Cardiac septum (tissue), 1 donor: ENCODE measurements around the gene MAPK8. TPM values are rescaled to one million over a fixed set of nuclear protein-coding genes. Genes with fewer than 3 reads are reported as not detected.

Experiments used
- DNase-seq: peaks from one replicate; pipeline ENCODE4 v3.0.0-alpha.2; 2020; ENCODE audit warnings: low spot score
- intact Hi-C: fragments of 100-400 bp; cut with DNase I; formaldehyde crosslinking; loops from one replicate; pipeline ENCODE4 v1.14.0; 2022
- total RNA-seq: library from RNA; stranded (reverse); fragmentation: NEBNext Ultra II Directional; extraction: Animal tissue kit (Norgen Biotek cat#: 25700); gene quantifications from one replicate; pipeline ENCODE4 v1.2.1, GENCODE V29; 2021
- donor health status: DM: no; HTN: no; CAD: no.

The MAPK8 gene
- total RNA-seq, 1 donor from 2014 or later, result 34.1 TPM

- no peak for DNase-seq
- intact Hi-C loops, result no loop called here
Measured at GRCh38 chr10:48365668-48366067, 59.2 kb downstream of the MAPK8 start.

GRCh38 chr10:48366261-48366660 lies 59.8 kb downstream of the MAPK8 start:
- intact Hi-C loops, result no loop called here
- DNase-seq, result no peak

DNA sequence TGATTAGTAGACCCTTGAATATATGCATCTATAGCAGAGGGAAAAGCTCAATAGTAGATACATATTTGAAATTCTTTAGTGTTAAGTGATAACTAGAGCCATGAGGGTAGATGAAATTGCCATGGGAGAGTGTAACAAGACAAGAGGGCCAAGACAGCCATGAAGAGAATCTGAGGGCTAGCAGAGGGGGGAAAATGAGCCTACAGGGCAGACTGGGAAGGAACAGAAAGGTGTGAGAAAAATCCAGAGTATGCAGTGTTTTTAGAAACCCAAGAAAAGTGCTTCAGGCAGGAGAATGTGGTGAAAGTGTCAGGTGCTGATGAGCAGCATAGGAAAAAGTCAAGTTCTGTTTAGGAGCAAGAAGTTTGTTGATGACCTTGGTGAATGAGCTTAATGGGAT lies 63.0 kb downstream of the MAPK8 start:
- intact Hi-C loops, result no loop called here
- DNase-seq, result no peak

- no peak for DNase-seq
- intact Hi-C loops, result no loop called here
Measured at GRCh38 chr10:48377751-48378530, 71.5 kb downstream of the MAPK8 start.

DNA sequence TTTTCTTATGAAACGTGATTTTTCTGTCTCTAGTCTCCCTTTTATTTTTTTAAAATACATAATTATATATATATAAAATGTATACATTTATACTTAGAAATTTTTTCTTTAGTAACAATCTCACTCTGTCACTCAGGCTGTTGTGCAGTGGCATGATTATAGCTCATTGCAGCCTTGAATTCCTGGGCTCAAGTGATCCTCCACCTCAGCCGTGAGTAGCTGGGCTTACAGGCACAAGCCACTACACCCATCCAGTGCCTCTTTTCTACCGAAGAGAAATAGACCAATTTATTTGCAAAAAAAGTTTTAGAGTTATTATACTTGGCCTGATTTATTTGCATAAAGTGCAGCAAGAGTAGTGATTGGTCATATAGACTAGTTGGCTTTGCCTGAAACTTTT lies 72.2 kb downstream of the MAPK8 start:
- intact Hi-C loops, result no loop called here
- DNase-seq, result no peak

GRCh38 chr10:48381971-48382370 lies 75.5 kb downstream of the MAPK8 start:
- intact Hi-C loops, result no loop called here
- no peak for DNase-seq

DNA sequence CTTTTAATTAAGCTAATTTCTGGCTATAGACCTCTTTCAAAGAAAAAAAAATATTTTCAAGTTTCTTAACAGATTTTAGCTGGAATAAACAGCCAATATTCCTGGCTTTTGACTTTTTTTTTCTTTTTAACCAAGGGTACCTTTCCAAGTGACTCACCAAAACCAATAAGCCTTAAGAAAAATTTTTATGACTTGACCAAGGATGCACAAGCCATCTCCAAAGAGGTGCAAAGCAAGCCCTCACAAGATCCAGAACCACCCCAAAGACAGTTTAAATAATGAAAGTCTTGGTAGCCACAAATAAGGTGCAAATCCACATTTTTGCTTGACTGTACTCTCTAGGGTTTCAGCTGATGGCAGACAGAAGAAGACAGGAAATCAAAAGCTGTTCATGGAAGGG lies 76.5 kb downstream of the MAPK8 start:
- DNase-seq, result no peak
- intact Hi-C loops, result no loop called here

DNA sequence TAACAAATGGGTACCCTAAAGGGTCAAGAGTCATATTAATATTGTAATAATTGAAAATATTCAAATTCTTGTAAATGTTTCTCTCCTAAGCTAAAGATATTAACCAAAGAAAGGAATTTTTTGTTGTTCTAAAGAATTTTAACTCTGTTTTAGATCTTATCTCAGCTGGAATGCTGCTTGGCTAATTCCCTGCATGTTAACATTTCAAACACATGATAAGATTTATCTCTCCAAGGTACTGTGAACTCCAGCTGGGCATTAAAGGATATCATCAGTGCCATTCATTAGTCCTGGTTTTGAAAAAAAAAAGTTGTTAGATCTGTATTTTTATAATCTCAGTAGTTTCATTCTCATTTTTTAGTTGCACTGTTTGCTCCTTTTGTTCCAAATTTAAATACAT lies 76.9 kb downstream of the MAPK8 start:
- intact Hi-C loops, result no loop called here
- no peak for DNase-seq

DNA sequence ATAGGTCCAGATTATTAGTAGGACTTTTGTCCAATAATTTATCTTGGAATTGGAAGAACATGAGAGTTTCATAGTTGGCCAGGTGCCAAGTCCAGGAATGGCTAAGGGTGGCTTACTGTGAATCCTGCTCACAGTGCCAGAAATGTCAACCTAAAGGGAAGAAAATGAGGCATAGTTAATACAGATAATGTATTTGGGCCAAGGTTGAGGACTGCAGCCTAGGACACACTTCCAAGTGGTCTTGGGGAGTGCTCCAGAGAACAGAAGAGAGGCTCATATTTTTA lies 78.2 kb downstream of the MAPK8 start:
- intact Hi-C loops, result no loop called here
- DNase-seq, result no peak

GRCh38 chr10:48389272-48389671 lies 82.8 kb downstream of the MAPK8 start:
- intact Hi-C loops, result no loop called here
- DNase-seq, result no peak

- intact Hi-C loops, result no loop called here
Measured at GRCh38 chr10:48389846-48390557, 83.5 kb downstream of the MAPK8 start.

DNA sequence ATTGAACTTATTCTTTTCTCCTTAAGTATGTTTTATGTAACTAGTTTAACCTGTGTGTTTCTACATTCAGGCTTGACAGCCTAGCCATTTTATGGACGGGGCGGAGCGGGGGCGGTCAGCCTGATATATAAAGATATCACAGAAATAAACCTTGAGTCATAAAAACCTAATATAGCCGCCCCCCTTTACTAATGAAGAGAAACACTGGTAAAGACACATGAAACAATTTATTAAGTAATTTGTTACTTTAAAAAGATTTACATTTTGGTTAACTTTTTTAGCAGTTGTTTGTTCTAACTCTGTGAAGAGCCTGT lies 84.0 kb downstream of the MAPK8 start:
- intact Hi-C loops, result no loop called here
- no peak for DNase-seq

More at GRCh38 chr10:48389846-48390557, 83.5 kb downstream of the MAPK8 start:
- DNase-seq, result no peak

GRCh38 chr10:48390933-48391845 lies 84.7 kb downstream of the MAPK8 start:
- no peak for DNase-seq
- intact Hi-C loops, result no loop called here

DNA sequence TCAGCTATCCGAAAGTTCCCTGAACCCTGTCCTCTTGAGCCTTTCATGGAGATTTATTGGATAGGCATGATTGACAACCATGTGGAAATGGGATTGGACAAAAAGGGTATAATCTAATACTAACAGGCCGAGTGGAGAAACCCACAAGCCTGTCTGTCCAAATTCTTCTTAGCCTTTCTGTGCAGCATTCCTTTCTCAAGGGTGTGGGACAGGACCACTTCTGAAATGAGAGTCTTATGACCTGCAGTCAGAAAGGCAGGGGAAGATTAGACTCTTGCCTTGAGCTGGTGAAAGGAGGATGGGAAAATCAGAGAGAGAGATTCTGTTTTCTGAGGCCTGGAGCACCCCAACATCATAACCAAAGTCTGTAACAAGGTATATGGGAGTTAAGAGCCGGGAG lies 85.5 kb downstream of the MAPK8 start:
- intact Hi-C loops, result no loop called here
- no peak for DNase-seq

DNA sequence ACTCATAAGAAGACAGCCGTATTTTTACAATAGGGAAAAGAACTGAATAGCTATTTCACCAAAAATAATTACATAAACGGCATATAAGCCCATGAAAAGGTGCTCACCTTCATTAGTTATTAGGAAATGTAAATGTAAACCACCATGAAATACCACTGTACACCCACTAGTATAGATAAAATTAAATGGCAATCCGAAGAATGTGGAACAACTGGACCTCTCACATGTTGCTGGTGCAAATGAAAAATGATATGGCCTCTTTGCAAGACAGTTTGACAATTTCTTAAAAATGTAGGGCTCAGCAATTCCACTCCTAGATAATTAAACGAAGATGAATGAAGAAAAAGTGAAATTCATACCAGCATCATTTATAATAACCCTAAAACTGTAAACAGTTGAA lies 91.8 kb downstream of the MAPK8 start:
- DNase-seq, result no peak
- intact Hi-C loops, result no loop called here

- DNase-seq, result no peak
- intact Hi-C loops, result no loop called here
Measured at GRCh38 chr10:48399056-48399541, 92.6 kb downstream of the MAPK8 start.

DNA sequence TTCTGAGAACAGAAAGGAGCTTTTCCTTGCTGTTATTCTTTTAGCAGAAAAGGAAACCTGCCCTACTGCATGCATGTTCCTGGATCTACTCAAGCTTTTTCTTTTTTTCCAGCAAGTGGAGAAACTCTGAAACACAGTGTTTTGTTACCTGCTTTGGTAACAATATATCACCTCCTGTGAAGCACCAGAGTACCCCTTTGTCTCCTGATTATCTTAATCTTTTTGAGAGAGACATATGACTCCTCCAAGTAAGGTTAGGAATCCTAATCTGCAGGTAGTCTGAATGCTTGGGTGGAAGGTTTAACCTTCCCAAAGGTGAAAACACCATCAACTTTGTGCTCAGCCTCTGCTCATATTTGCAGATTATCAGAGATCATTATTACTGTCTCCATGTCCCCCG lies 93.1 kb downstream of the MAPK8 start:
- intact Hi-C loops, result no loop called here
- DNase-seq, result no peak

GRCh38 chr10:48400129-48400849 lies 93.8 kb downstream of the MAPK8 start:
- intact Hi-C loops, result no loop called here
- no peak for DNase-seq

DNA sequence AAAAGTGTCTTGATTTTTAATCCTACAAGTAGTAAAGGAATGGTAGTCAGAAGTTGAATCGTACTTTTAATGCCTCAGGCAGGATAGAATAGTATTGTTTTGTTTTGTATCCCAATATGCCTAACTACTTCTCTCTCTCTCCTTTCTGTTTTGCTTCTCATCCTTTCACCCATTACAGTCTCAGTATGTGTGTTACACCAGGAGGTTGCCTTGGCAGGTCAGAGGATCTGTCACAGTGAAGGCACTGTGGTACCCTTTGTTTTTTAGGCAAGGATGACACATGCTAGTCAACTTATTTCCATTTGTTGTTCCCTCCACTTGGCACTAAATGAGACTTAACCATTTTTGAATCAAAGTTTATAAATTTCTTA lies 94.4 kb downstream of the MAPK8 start:
- intact Hi-C loops, result no loop called here

GRCh38 chr10:48404646-48405045 lies 98.2 kb downstream of the MAPK8 start:
- intact Hi-C loops, result no loop called here
- no peak for DNase-seq

More for the DNA sequence above, 94.4 kb downstream of the MAPK8 start:
- no peak for DNase-seq
